ENCODE results near the gene TRIM46. TPM values are rescaled to one million over a fixed set of nuclear protein-coding genes. Genes with fewer than 3 reads are reported as not detected.

Gene TRIM46
- polyA plus RNA-seq, 2 of the 4 experiments (the other 2 are of a cell fraction): 1.1 to 2.8 TPM

GRCh38 chr1:155134880-155135414, 38.7 kb upstream of the TRIM46 start:
- TF ChIP-seq ZFP36 (IDR thresholded peaks at IDR 0.05; ENCODE audit: borderline replicate concordance, partially characterized antibody) (no peak), CHD2 (IDR thresholded peaks at IDR 0.05; ENCODE audit: low read length, partially characterized antibody) (no peak), HOXA7 (CRISPR knock-in tag; IDR thresholded peaks at IDR 0.05) (no peak), GATA3 (IDR thresholded peaks at IDR 0.05; ENCODE audit: borderline replicate concordance) (peak; percentile 21; the same call in 1 of the 2 replicates), HEYL (CRISPR knock-in tag; IDR thresholded peaks at IDR 0.05) (no peak), ELK1 (IDR thresholded peaks at IDR 0.05; ENCODE audit: low read depth, low read length) (no peak), FOSL2 (IDR thresholded peaks at IDR 0.05) (no peak), FOSL2 (CRISPR knock-in tag; IDR thresholded peaks at IDR 0.05) (peak; percentile 80), MAX (IDR thresholded peaks at IDR 0.05) (peak; percentile 70), CBX2 (IDR thresholded peaks at IDR 0.05; ENCODE audit: borderline replicate concordance, low read depth) (no peak), PBX3 (IDR thresholded peaks at IDR 0.05) (no peak; the same call in 1 of the 2 replicates), NFE2L2 (conservative IDR thresholded peaks at IDR 0.05; ENCODE audit: low read length) (no peak), NPAS2 (CRISPR knock-in tag; IDR thresholded peaks at IDR 0.05; ENCODE audit: borderline replicate concordance) (no peak), ATOH8 (CRISPR knock-in tag; IDR thresholded peaks at IDR 0.05; ENCODE audit: low read depth) (no peak), POLR2A (IDR thresholded peaks at IDR 0.05; ENCODE audit: low read length) (peak; percentile 13; the same call in 1 of the 2 replicates), MAZ (IDR thresholded peaks at IDR 0.05; ENCODE audit: borderline replicate concordance, low read depth, low read length) (0 out of 2 replicates have a peak, but pooled peaks have one; percentile 0), E2F6 (IDR thresholded peaks at IDR 0.05; ENCODE audit: borderline replicate concordance, low read depth) (no peak), REST (IDR thresholded peaks at IDR 0.05) (no peak), HOXB13 (CRISPR knock-in tag; IDR thresholded peaks at IDR 0.05; ENCODE audit: low read depth) (no peak), CHD4 (IDR thresholded peaks at IDR 0.05; ENCODE audit: borderline replicate concordance) (no peak), MAFK (IDR thresholded peaks at IDR 0.05; ENCODE audit: partially characterized antibody) (peak; percentile 39), NR3C1 (IDR thresholded peaks at IDR 0.05) (no peak), HMGXB4 (CRISPR knock-in tag; IDR thresholded peaks at IDR 0.05; ENCODE audit: borderline replicate concordance) (no peak), POLR2AphosphoS2 (conservative IDR thresholded peaks at IDR 0.05; ENCODE audit: low read length) (0 out of 2 replicates have a peak, but pooled peaks have one; percentile 67), RAD21 (conservative IDR thresholded peaks at IDR 0.05 in 1 of 2, IDR thresholded peaks at IDR 0.05 in 1 of 2) (no peak), BHLHE40 (IDR thresholded peaks at IDR 0.05; ENCODE audit: low read depth, low read length) (no peak)
- FAIRE-seq (no peak), ATAC-seq (peak; percentile 75 to 82), DNase-seq (ENCODE audit: low read depth in 1 of 2, low spot score in 1 of 2) (peak; percentile 93 to 94)
- Histone ChIP-seq H3K4me1 (peaks cover 40% of the 10 kb centered on the region), H3K4me2 (peak overlapping the region; percentile 82), H3K4me3 (peak overlapping the region; percentile 60), H3K9me3 (no peaks in the 10 kb centered on the region), H3K27ac (peak overlapping the region; percentile 90 to 92)
- 9% methylated on average over 18 of the region's 18 CpGs for WGBS (ENCODE audit: missing lambda C conversion rate)
- POLR2A ChIA-PET: interaction anchor here (0.6 to 1.3 kb wide), 6 partner anchors 8 to 160 kb away, joined by 3 to 8 read pairs (median 4); partner anchors contain the start of genes CKS1B and KRTCAP2
- CTCF ChIA-PET: interaction anchor here (0.8 to 19.7 kb wide), 10 partner anchors 9 to 90 kb away, joined by 3 to 309 read pairs (median 7); partner anchors contain the start of gene KRTCAP2
